Cardiac muscle cell (in vitro differentiated cells and primary cell): ENCODE results near the gene PDCD7. TPM values are rescaled to one million over a fixed set of nuclear protein-coding genes. Genes with fewer than 3 reads are reported as not detected.
"Not testable (repeated sequence)": the region's sequence is repeated elsewhere in the genome, so short reads cannot be mapped to it uniquely, and the experiment has no call there.

Experiments
- DNase-seq, 2 donors: peaks; one replicate each; pipeline versions ENCODE4 v3.0.0 to v3.0.0-alpha.2; 2010 to 2017; ENCODE audit warnings: low read depth in 1 of 2, low spot score in 1 of 2
- H3K27ac ChIP-seq: fragments of 200-600 bp; sonication (generic); 2 replicates; pipeline ENCODE4 v1.5.1; 2016
- H3K27me3 ChIP-seq: fragments of 200-600 bp; sonication (generic); 2 replicates; pipeline ENCODE4 v1.6.0; 2016; ENCODE audit warnings: control low read depth
- H3K36me3 ChIP-seq: fragments of 200-600 bp; sonication (generic); 2 replicates; pipeline ENCODE4 v1.5.1; 2016; ENCODE audit warnings: control low read depth
- H3K4me1 ChIP-seq: fragments of 200-600 bp; sonication (generic); 2 replicates; pipeline ENCODE4 v1.8.1; 2017; ENCODE audit warnings: low read depth, mild to moderate bottlenecking, mixed run types
- H3K4me3 ChIP-seq: fragments of 200-600 bp; sonication (generic); 2 replicates; pipeline ENCODE4 v1.5.1; 2016; ENCODE audit warnings: mild to moderate bottlenecking
- H3K9me3 ChIP-seq: fragments of 200-600 bp; sonication (generic); 2 replicates; pipeline ENCODE4 v1.5.1; 2017; ENCODE audit warnings: low read depth, mild to moderate bottlenecking, control low read depth
- polyA plus RNA-seq: library from polyadenylated mRNA; unstranded; fragments of >200 nt; fragmentation: Nextera tagmentation; extraction: Ambion mirVana; gene quantifications from 2 replicates; pipeline ENCODE4 v1.2.1, GENCODE V29; 2016
- total RNA-seq: library from RNA; depleted of rRNA; stranded (reverse); fragments of >200 nt; gene quantifications from 2 replicates; pipeline ENCODE4 v1.2.3, GENCODE V29; 2016
- TF ChIP-seq, protein P1 (sequence below): IDR thresholded peaks from 2 replicates; pipeline ENCODE4 v1.5.1; 2012; ENCODE audit warnings: low read depth, mild to moderate bottlenecking, low read length

PDCD7 gene
- total and polyA plus RNA-seq, 2 experiments from 2014 or later, result 18.7 to 35.5 TPM

DNA sequence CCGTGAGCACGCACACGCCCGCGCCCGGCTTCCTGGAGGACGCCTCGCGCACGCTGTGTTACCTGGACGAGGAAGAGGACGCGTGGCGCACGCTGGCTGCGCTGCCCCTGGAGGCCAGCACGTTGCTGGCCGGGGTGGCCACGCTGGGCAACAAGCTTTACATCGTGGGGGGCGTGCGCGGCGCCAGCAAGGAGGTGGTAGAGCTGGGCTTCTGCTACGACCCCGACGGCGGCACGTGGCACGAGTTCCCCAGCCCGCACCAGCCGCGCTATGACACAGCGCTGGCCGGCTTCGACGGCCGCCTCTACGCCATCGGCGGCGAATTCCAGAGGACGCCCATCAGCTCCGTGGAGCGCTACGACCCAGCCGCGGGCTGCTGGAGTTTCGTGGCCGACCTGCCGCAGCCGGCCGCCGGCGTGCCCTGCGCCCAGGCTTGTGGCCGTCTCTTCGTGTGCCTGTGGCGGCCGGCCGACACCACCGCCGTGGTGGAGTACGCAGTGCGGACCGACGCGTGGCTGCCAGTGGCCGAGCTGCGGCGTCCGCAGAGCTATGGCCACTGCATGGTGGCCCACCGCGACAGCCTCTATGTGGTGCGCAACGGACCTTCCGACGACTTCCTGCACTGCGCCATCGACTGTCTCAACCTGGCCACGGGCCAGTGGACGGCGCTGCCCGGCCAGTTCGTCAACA, 56.2 kb downstream of the PDCD7 start:
- no peak for DNase-seq
- H3K27ac ChIP-seq, result no peak overlapping the region
- H3K27me3 ChIP-seq, result no peaks in the 10 kb centered on the region
- no peaks in the 10 kb centered on the region for H3K36me3 ChIP-seq
- no peak overlapping the region for H3K4me3 ChIP-seq
- TF ChIP-seq, protein P1, sequence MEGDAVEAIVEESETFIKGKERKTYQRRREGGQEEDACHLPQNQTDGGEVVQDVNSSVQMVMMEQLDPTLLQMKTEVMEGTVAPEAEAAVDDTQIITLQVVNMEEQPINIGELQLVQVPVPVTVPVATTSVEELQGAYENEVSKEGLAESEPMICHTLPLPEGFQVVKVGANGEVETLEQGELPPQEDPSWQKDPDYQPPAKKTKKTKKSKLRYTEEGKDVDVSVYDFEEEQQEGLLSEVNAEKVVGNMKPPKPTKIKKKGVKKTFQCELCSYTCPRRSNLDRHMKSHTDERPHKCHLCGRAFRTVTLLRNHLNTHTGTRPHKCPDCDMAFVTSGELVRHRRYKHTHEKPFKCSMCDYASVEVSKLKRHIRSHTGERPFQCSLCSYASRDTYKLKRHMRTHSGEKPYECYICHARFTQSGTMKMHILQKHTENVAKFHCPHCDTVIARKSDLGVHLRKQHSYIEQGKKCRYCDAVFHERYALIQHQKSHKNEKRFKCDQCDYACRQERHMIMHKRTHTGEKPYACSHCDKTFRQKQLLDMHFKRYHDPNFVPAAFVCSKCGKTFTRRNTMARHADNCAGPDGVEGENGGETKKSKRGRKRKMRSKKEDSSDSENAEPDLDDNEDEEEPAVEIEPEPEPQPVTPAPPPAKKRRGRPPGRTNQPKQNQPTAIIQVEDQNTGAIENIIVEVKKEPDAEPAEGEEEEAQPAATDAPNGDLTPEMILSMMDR, result no peak
- H3K9me3 ChIP-seq, result no peaks in the 10 kb centered on the region
- peaks cover 30% of the 10 kb centered on the region for H3K4me1 ChIP-seq

DNA sequence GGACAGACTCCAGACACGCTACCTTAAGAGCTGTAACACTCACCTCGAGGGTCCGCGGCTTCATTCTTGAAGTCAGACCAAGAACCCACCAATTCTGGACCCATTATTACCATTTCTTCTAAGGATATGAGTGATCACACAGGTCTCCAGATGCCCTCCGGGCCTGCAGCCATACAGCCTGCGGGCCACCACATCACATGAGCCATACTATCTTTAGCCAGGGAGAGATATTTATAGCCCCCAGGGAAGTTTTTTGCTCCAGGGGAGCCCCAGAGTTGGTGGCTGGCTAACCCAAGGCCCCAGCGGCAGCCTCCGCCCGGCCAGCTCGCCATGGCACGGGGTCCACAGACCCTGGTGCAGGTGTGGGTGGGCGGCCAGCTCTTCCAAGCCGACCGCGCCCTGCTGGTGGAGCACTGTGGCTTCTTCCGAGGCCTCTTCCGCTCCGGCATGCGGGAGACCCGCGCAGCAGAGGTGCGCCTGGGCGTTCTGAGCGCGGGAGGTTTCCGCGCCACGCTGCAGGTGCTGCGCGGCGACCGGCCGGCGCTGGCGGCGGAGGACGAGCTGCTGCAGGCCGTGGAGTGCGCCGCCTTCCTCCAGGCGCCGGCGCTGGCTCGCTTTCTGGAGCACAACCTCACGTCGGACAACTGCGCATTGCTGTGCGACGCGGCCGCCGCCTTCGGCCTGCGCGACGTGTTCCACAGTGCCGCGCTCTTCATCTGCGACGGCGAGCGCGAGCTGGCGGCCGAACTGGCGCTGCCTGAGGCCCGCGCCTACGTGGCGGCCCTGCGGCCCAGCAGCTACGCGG, 56.9 kb downstream of the PDCD7 start, which contains the start of gene KBTBD13:
Gene KBTBD13 (plus strand): TSS at position 261 of the 805 bp plus-strand sequence. CDS start 70 bp downstream, at position 331.
- H3K4me1 ChIP-seq, result peaks cover 23% of the 10 kb centered on the region
- H3K9me3 ChIP-seq, result no peaks in the 10 kb centered on the region
- no peak within 1 kb of the TSS for H3K4me3 ChIP-seq
- no peaks in the 10 kb centered on the region for H3K27me3 ChIP-seq
- H3K27ac ChIP-seq, result peak within 1 kb of the TSS; percentile 93
- TF ChIP-seq, protein P1, result no peak
- no peaks in the 10 kb centered on the region for H3K36me3 ChIP-seq
- DNase-seq, result peak in 1 of 2 donors; percentile 38

DNA sequence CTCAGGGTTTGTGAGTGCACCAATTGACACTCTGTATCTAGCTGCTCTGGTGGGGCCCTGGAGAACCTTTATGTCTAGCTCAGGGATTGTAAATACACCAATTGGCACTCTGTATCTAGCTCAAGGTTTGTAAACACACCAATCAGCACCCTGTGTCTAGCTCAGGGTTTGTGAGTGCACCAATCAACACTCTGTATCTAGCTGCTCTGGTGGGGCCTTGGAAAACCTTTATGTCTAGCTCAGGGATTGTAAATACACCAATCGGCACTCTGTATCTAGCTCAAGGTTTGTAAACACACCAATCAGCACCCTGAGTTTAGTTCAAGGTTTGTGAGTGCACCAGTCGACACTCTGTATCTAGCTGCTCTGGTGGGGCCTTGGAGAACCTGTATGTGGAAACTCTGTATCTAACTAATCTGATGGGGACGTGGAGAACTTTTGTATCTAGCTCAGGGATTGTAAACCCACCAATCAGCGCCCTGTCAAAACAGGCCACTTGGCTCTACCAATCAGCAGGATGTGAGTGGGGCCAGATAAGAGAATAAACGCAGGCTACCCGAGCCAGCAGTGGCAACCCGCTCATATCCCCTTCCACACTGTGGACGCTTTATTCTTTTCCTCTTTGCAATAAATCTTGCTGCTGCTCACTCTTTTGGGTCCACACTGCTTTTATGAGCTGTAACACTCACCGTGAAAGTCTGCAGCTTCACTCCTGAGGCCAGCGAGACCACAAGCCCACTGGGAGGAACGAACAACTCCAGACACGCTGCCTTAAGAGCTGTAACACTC, 57.8 kb downstream of the PDCD7 start:
- not testable (repeated sequence) for H3K9me3 ChIP-seq, H3K4me3 ChIP-seq, H3K27me3 ChIP-seq, DNase-seq, H3K36me3 ChIP-seq
- Histone ChIP-seq H3K4me1 (peaks cover 23% of the 10 kb centered on the region), H3K27ac (peak overlapping the region; percentile 93)

DNA sequence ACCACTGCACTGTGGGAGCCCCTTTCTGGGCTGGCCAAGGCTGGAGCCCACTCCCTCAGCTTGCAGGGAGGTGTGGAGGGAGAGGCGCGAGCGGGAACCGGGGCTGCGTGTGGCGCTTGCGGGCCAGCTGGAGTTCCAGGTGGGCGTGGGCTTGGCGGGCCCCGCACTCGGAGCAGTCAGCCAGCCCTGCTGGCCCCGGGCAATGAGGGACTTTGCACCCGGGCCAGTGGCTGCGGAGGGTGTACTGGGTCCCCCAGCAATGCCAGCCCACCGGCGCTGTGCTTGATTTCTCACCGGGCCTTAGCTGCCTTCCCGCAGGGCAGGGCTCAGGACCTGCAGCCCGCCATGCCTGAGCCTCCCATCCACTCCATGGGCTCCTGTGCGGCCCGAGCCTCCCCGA, 58.7 kb downstream of the PDCD7 start:
- Histone ChIP-seq H3K4me1 (peaks cover 27% of the 10 kb centered on the region), H3K27ac (peak overlapping the region; percentile 93)
- H3K27me3 ChIP-seq, H3K36me3 ChIP-seq, H3K4me3 ChIP-seq, DNase-seq, H3K9me3 ChIP-seq: not testable (repeated sequence)

DNA sequence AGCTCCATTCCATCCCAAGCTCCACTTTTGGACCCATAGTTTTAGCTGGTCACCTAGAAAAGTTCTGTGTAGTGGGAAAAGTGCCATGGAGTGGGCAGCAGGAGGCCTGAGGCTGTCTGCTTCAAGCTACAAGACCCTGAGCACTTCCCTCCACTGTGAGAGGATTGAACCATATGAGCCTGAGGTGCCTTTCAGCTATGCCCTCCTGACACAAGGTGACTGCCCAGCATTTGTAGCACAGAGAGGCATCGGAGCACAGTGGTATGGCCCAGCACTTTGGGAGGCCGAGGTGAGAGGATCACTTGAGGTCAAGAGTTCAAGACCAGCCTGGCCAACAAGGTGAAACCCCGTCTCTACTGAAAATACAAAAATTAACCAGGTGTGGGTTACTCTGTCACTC, 61.0 kb downstream of the PDCD7 start:
- peaks cover 34% of the 10 kb centered on the region for H3K4me1 ChIP-seq
- no peaks in the 10 kb centered on the region for H3K27me3 ChIP-seq
- TF ChIP-seq, protein P1, result no peak
- H3K9me3 ChIP-seq, result no peaks in the 10 kb centered on the region
- no peak overlapping the region for H3K27ac ChIP-seq
- no peaks in the 10 kb centered on the region for H3K36me3 ChIP-seq
- DNase-seq, result no peak
- no peak overlapping the region for H3K4me3 ChIP-seq

DNA sequence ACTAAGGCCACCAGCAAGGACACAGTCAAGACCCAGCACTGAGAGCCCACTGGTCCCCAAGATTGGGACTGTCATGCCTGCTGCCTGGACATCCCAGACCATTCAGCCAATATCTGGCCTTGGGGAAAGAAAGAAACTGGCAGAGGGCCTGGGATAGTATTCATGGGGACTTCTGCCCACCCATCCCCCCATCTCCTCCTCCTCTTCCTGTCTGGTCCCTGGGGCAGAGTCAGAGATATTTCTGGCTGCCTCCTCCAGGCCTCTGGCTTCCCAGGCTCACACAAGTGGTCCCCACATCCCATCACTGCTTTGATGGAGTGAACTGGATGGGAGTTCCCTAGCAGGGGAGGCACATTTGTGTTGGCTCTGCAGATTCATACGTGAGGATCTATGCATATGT, 61.6 kb downstream of the PDCD7 start:
- no peaks in the 10 kb centered on the region for H3K36me3 ChIP-seq
- TF ChIP-seq, protein P1, result no peak
- DNase-seq, result peak in 1 of 2 donors; percentile 81
- no peak overlapping the region for H3K4me3 ChIP-seq
- no peaks in the 10 kb centered on the region for H3K27me3 ChIP-seq
- no peaks in the 10 kb centered on the region for H3K9me3 ChIP-seq
- H3K27ac ChIP-seq, result no peak overlapping the region
- peaks cover 34% of the 10 kb centered on the region for H3K4me1 ChIP-seq
